Choroid plexus epithelial cell (primary cell): ENCODE data around the gene GNGT1.

ENCODE experiments used
- DNase-seq: peaks from one replicate; pipeline ENCODE4 v3.0.0-alpha.2; 2010; ENCODE audit warnings: low read depth
- H3K4me3 ChIP-seq: 2 replicates; pipeline ENCODE4 v1.5.1; 2011; ENCODE audit warnings: low read depth, mild to moderate bottlenecking, control low read depth, low read length, moderate library complexity
- CTCF ChIP-seq: conservative IDR thresholded peaks from 2 replicates; pipeline ENCODE4 v1.5.1; 2011; ENCODE audit warnings: low read depth, mild to moderate bottlenecking, control low read depth, inconsistent platforms, low read length, moderate library complexity

Gene GNGT1

GRCh38 chr7:93906267-93906666 is at the start of gene GNGT1:
TSS of gene GNGT1 (plus strand) at chr7:93906567. CDS start at chr7:93906747, 180 bp downstream.
- no peak for DNase-seq

GRCh38 chr7:93858857-93859256 is 47.5 kb upstream of the GNGT1 start:
- DNase-seq = no peak
- no peak overlapping the region for H3K4me3 ChIP-seq
- no peak for TF ChIP-seq CTCF

More at GRCh38 chr7:93906267-93906666, at the start of gene GNGT1:
- H3K4me3 ChIP-seq = no peak within 1 kb of the TSS
- no peak for TF ChIP-seq CTCF

GRCh38 chr7:93860261-93860660 is 46.1 kb upstream of the GNGT1 start:
- TF ChIP-seq CTCF = no peak
- DNase-seq = no peak
- no peak overlapping the region for H3K4me3 ChIP-seq

GRCh38 chr7:93861325-93861949 is 44.9 kb upstream of the GNGT1 start:
- DNase-seq = no peak
- no peak overlapping the region for H3K4me3 ChIP-seq
- peak; percentile 34 for TF ChIP-seq CTCF

GRCh38 chr7:93862651-93863050 is 43.7 kb upstream of the GNGT1 start:
- no peak overlapping the region for H3K4me3 ChIP-seq
- TF ChIP-seq CTCF = no peak
- DNase-seq = no peak

- H3K4me3 ChIP-seq = no peak overlapping the region
- DNase-seq = no peak
- no peak for TF ChIP-seq CTCF
Observed at GRCh38 chr7:93866886-93867285, 39.5 kb upstream of the GNGT1 start.

- TF ChIP-seq CTCF = no peak
- DNase-seq = no peak
- H3K4me3 ChIP-seq = no peak overlapping the region
Observed at GRCh38 chr7:93873998-93874574, 32.3 kb upstream of the GNGT1 start.
